ENCODE measurements around the gene NBPF15. TPM values are rescaled to one million over a fixed set of nuclear protein-coding genes. Genes with fewer than 3 reads are reported as not detected.
"Not testable (repeated sequence)": the region's sequence is repeated elsewhere in the genome, so short reads cannot be mapped to it uniquely, and the experiment has no call there.

NBPF15 gene
- total and polyA plus RNA-seq, 3 donors from 2014 or later, result 12.7 to 30.1 (median 20.8) TPM

DNA sequence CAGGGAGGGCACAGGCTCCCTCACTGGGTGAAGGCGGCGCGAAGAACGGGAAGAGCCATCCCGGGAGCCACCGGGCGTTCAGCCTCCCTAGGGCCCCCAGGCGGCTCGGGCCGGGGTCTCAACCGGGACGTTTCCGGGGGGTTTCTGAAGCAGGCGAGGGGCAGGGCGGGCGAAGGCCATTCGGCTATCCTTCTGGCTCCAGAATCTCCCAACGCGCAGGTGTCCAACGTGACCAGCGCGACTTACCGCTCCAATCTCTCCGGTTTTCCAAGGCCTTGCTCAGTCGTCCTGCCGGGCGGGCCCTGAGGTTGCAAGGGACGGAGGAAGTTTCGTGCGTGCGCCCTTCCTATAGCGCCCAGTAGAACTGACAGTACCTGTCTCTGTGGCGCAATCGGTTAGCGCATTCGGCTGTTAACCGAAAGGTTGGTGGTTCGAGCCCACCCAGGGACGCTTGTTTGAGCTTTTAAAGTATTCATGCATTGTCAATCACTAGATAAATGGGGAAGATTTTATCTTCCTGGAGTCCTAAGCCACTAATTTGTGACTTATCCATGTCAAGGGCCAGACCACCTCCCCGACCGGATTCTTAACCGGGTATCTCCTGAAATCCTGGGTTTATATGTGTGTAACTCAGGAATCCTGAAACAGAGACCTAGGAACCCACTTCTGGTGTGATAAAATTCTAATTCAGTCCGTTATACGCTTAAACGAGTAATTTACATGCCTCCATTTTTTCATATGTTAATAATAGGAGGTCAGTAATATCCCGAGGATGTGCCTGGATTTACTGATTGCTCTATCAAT is 42.4 kb downstream of the NBPF15 start:
- H3K4me3 ChIP-seq; H3K9me3 ChIP-seq; intact Hi-C loops (cut with DNase I; ENCODE audit: low total_unique reads); H3K27me3 ChIP-seq; H3K36me3 ChIP-seq (ENCODE audit: low read depth, missing control alignments); H3K4me1 ChIP-seq; H3K27ac ChIP-seq: not testable (repeated sequence)
- DNase-seq, result peak; percentile 44
- 7 to 9% methylated on average over 7 to 44 of the region's 46 CpGs for WGBS, 2 donors

DNA sequence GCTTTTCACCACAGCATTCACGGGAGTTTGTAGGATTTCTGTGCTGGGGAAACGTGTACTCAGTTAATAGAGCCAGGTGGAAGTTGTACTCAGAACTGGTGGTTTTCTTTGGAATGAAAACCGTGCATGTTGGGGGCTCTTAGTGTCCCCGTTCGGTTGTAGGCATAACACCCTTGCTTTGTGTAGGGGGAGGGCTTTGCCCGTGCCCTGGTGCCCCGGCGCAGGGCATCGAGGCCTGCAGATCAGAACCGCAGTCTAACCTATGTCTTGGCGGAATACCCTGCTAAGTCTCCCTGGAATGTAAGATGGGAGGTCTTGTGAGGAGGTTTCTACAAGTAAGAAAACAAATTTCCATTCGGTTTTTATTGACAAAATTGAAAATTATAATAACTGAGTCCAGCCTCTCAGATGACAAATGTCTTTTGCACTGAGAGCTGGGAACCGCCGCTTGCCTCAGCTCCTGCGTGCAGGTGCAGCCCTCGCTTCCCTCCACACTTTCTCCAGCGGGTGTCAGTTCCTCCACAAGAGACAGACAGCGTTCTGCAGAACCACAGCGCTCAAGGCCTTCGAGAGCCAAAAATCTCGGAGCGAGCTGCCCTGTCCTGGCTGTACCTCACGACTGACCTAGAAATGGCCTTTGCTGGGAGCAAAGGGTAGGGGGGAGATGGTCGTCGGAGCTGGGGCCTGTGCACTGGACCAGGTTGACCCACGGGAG is 47.9 kb downstream of the NBPF15 start:
- H3K4me1 ChIP-seq; intact Hi-C loops (cut with DNase I; ENCODE audit: low total_unique reads); H3K9me3 ChIP-seq; DNase-seq; H3K27ac ChIP-seq; H3K27me3 ChIP-seq; H3K4me3 ChIP-seq; H3K36me3 ChIP-seq (ENCODE audit: low read depth, missing control alignments): not testable (repeated sequence)
- WGBS, 2 donors, result 23 to 38% methylated on average over 4 to 8 of the region's 26 CpGs

DNA sequence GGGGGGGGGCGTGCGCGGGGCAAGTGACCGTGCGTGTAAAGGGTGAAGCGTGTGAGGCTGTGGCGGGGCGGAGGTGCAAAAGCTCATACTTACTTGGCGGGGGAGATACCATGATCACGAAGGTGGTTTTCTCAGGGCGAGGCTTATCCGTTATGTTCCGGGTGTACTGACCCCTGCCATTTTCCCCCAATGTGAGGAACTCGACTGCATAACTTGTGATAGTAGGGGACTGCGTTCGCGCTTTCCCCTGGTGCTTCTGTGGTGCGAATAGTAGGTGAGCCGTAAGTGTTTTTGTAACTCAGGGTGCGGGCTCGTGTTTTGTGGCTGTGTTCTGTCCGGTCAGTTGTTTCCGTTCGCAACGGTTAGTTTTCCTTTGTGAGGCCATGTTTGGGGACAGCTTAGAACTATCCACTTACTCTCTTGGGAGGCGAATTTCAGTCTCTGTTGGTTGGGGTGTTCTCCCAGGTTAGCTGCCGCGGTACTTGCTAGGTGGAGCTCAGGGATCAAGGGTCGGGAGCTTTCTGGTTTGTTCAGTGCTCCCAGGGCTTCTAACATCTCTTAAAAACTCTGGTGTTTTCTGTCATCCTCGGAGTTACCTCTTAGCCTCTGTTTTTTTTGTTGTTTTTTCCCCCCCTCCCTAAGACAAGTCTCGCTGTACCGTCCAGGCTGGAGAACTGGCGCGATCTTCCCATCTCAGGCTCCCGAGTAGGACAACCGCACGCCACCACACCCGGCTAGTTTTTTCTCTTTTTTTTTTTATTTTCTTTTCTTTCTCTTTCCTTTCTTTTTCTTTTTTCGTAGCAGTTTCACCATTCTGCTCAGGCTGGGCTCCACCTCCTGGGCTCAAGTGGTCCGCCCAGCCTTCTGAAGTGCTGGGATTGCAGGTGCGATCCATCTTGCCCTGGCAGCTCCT is 48.7 kb downstream of the NBPF15 start:
- Histone ChIP-seq H3K27ac (peak overlapping the region; percentile 62 to 75), H3K4me3 (peak overlapping the region; percentile 36 to 51)
- WGBS, 2 donors, result 5% methylated on average over 28 to 41 of the region's 41 CpGs
- H3K27me3 ChIP-seq; H3K9me3 ChIP-seq; H3K4me1 ChIP-seq; H3K36me3 ChIP-seq (ENCODE audit: low read depth, missing control alignments); intact Hi-C loops (cut with DNase I; ENCODE audit: low total_unique reads): not testable (repeated sequence)
- peak; percentile 83 for DNase-seq
- peak; percentile 42 for TF ChIP-seq POLR2A (IDR thresholded peaks at IDR 0.05)

DNA sequence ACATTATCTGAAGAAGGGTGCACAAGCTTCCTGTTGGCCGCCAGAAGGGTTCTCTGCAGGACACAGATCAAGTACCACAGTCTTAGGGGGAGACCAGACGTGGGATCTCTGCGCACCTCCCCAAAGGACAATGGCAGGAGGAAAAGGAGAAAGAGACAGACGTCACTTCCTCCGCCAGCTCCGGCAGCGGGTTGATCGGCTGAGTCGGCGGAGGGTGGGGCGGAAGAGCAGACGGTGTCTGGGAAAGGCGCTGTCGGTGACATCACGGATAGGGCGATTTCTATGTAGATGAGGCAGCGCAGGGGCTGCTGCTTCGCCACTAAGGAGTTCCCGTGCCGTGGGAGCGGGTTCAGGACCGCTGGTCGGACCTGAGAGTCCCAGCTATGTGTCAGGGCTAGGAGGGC is 49.4 kb downstream of the NBPF15 start:
- H3K9me3 ChIP-seq; intact Hi-C loops (cut with DNase I; ENCODE audit: low total_unique reads); H3K27me3 ChIP-seq; H3K4me1 ChIP-seq; H3K36me3 ChIP-seq (ENCODE audit: low read depth, missing control alignments): not testable (repeated sequence)
- peak overlapping the region; percentile 62 to 75 for H3K27ac ChIP-seq
- WGBS, 2 donors, result 7 to 15% methylated on average over 15 to 16 of the region's 23 CpGs
- H3K4me3 ChIP-seq, result peak overlapping the region; percentile 36 to 51
- peak; percentile 87 for DNase-seq

DNA sequence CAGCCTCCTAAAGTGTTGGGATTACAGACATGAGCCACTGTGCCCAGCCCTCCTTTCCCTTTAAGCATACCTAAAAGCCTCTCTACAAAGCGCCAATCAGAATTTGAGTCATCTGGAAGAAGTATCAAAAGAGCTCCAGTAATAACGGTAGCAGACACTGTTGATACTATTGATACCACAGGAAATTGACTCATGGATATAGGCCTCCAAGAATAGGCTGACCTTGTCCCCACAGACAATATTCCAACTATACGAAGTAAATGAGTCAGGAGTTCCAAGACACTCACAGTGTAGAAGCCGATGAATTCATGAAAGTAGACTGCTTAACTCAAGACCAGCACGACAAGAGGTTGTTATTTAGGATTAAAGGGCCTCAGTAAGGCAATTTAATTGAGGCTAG is 58.7 kb downstream of the NBPF15 start:
- H3K4me3 ChIP-seq; H3K9me3 ChIP-seq; H3K27me3 ChIP-seq; H3K4me1 ChIP-seq; intact Hi-C loops (cut with DNase I; ENCODE audit: low total_unique reads); H3K27ac ChIP-seq; DNase-seq; H3K36me3 ChIP-seq (ENCODE audit: low read depth, missing control alignments): not testable (repeated sequence)
- 75 to 94% methylated on average over 4 of the region's 5 CpGs for WGBS, 2 donors

DNA sequence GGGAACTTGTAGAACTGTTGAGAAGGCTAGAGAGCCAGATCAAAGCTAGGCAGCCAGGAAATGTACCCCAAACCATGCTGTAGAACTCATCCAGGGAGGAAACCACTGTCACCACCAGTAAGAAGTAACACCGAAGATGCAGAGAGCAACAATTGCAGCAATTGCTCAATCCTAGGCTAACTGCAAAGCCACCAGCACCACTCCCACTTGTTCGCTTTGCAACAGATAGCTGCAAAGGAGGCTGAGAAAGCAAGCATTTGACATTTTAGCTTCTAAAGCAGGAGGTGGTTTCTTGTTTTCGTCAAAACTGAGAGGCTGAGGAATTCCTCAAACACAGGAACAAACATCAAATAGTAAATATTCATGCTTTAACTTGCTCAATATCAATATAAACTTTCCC is 89.8 kb downstream of the NBPF15 start:
- WGBS, 2 donors, result no CpG with 5 or more reads among the region's 3 CpGs
- H3K27ac ChIP-seq; H3K9me3 ChIP-seq; DNase-seq; H3K4me3 ChIP-seq; intact Hi-C loops (cut with DNase I; ENCODE audit: low total_unique reads); H3K27me3 ChIP-seq; H3K36me3 ChIP-seq (ENCODE audit: low read depth, missing control alignments); H3K4me1 ChIP-seq: not testable (repeated sequence)

Small RNA genes within 50 kb of the gene (small RNA-seq; reads per million reads assigned to genes)
- gene AC246785.4 (0 reads per million in 2 donors), gene RNVU1-15 (0 to 0.92 reads per million in 2 donors)

Other genes with a start within 250 kb of the NBPF15 start
- not detected for gene PPIAL4E, start 88.0 kb downstream of the NBPF15 start, total RNA-seq
- gene PPIAL4E, start 88.0 kb downstream of the NBPF15 start, polyA plus RNA-seq (ENCODE audit: insufficient read depth, low read depth, low replicate concordance), result not detected
- gene PPIAL4F, start 131.2 kb upstream of the NBPF15 start, total RNA-seq, result not detected
- not detected for gene PPIAL4F, start 131.2 kb upstream of the NBPF15 start, polyA plus RNA-seq (ENCODE audit: insufficient read depth, low read depth, low replicate concordance)

Data from testis (tissue), 3 donors.